Inferior parietal cortex (tissue), 1 donor: ENCODE results near the gene PIK3C2B.
"Not testable (repeated sequence)": the region's sequence is repeated elsewhere in the genome, so short reads cannot be mapped to it uniquely, and the experiment has no call there.

Experiments used
- DNase-seq: peaks from one replicate; pipeline ENCODE4 v3.0.0-alpha.2; 2016; ENCODE audit errors: extremely low spot score

The PIK3C2B gene

DNA sequence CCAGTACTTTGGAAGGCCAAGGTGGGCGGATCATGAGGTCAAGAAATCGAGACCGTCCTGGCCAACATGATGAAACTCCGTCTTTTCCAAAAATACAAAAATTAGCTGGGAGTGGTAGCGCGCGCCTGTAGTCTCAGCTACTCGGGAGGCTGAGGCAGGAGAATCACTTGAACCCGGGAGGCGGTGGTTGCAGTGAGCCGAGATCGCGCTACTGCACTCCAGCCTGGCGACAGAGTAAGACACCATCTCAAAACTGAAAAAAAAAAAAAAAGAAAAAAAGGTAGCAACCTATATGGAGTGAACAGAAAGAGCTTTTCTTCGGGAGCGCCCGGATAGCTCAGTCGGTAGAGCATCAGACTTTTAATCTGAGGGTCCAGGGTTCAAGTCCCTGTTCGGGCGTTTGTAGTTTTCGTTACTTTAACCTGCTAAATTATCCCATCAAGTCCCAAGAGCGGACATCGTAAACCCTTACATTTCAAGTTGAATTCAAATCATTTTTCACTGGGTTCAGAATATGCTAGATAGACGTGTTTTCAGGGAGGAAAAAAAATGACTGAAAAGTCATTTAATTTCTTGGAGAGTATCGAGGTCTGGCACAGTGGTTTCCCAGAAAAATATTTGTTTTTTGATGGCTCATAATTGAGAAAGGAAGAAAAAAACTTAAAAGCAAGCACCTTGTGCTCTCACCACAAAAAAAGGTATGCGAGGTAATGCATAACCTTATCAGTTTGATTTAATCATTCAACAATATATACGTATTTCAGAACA is 11.8 kb upstream of the PIK3C2B start:
- DNase-seq = peak; percentile 94

DNA sequence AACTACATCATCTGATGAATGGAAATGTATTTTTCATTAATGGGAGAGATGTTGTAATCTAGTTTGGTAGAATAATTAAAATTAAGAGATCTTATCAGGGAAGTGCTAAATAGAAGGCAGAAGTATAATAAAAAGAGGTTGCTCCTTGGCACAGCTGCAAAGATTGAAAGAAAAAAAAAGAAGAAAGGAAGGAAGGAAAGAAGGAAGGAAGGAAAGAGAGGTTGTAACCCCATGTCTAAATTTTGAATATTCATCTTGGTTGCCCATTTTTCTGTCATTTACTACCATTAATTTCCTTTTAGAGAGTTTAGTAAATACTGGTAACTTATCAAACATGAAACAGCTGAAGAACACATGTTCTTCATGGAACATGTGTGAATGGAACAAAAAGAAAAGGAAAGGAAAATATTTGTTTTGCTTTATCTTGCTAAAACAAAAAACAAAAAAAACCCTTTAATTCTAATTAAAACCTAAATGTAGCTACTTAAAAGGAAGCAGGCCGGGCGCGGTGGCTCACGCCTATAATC is 11.1 kb upstream of the PIK3C2B start:
- DNase-seq = peak; percentile 38

DNA sequence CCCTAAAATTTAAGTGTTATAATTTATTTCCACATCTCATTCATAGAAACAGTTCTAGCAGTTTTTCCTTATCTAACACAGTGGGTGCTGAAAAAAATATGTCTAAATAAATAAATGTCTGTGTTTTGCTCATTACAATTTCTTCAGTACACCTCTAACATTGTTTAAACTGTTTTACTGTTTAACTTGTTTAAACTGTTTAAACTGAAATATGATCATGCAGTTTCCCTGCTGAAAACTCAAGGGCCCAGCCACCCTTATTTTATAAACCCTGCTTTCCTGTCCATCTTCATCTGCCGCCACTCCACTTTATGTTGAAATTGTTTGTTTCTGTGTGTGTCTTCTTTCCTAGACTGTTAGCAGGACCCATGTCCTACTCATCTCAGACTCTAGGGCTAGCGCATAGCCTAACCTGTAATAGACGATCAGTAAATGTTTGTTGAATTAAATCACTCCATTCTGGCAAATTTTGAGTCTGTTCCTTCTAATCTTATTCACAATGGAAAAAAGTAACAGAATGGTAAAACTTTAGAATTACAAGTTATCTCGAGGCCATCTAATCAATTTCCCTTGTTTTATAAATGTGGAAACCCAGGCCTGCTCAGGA is 9.4 kb upstream of the PIK3C2B start:
- DNase-seq = no peak

- peak; percentile 95 for DNase-seq
Measured at GRCh38 chr1:204503122-204503912, 8.7 kb upstream of the PIK3C2B start.

DNA sequence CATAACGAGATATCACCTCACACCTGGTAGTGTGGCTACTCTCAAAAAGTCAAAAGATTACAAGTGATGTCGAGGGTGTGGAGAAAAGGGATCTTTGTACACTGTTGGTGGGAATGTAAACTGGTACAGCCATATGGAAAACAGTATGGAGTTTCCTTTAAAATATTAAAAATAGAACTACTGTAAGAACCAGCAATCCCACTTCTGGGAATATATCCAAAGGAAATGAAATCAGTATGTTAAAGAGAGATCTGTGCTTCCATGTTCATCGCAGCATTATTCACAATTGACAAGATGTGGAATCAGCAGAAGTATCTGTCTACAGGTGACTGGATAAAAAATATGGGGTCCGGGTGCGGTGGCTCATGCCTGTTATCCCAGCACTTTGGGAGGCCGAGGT is 7.6 kb upstream of the PIK3C2B start:
- no peak for DNase-seq

GRCh38 chr1:204499511-204500468 is 5.2 kb upstream of the PIK3C2B start:
- DNase-seq = no peak

- DNase-seq = no peak
Measured at GRCh38 chr1:204498981-204499380, 4.4 kb upstream of the PIK3C2B start.

GRCh38 chr1:204495777-204496176 is 1.2 kb upstream of the PIK3C2B start:
- no peak for DNase-seq

DNA sequence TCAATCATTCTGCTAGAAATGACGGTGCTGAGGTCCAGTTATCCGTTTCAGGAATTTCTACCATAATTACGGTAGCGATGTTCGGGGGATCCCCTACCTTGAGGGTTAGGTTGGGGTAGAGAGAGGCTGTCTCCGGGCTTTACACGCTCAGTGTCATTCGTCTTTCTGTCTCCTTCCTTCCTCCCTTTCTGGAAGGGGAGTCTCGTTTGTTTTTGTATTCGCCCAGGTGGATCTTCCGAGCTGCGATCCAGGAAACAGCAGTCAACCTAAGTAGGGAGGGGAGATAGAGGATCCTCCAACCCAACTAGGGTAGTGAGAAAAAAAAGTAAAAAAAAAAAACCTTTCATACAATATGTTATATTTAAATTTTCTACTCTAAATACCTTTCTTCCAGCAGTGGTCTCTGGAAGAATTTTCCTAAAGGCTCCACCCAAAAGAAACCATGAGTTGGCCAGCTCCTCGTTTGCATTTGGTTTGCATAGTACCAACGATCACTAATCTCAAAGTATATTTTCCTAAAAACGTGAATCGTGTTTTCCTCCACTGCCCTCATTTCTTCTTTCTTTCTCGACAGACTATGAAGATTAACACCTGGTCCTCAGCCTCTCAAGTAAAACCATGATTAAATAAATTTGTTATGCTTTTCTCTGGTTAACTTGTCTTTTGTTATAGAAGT is 611 bp upstream of the PIK3C2B start:
- no peak for DNase-seq

GRCh38 chr1:204493984-204494280 is 673 bp downstream of the PIK3C2B start:
- no peak for DNase-seq

GRCh38 chr1:204493145-204493983 is 1.2 kb downstream of the PIK3C2B start:
- no peak for DNase-seq

GRCh38 chr1:204491655-204492054 is 3.0 kb downstream of the PIK3C2B start:
- DNase-seq = no peak

- no peak for DNase-seq
Measured at GRCh38 chr1:204487256-204487615, 7.4 kb downstream of the PIK3C2B start.

DNA sequence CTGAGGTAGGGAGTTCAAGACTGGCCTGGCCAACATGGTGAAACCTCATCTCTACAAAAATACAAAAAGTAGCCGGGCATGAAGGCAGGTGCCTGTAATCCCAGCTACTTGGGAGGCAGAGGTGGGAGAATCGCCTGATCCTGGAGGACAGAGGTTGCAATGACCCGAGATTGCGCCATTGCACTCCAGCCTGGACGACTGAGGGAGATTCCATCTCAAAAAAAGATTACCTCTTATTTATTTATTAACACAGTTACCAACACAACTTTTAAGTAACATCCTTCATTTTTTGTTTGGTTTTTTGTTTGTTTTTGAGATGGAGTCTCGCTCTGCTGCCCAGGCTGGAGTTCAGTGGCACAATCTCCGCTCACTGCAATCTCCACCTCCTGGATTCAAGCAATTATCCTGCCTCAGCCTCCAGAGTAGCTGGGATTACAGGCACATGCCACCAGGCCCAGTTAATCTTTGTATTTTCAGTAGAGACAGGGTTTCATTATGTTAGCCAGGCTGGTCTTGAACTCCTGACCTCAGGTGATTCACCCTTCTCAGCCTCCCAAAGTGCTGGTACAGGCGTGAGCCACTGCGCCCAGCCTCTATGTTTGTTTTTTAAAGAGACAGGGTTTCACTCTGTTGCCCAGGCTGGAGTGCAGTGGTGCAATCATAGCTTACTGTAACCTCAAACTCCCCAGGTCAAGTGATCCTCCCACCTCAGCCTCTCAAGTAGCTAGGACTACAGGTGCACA is 7.9 kb downstream of the PIK3C2B start:
- not testable (repeated sequence) for DNase-seq

DNA sequence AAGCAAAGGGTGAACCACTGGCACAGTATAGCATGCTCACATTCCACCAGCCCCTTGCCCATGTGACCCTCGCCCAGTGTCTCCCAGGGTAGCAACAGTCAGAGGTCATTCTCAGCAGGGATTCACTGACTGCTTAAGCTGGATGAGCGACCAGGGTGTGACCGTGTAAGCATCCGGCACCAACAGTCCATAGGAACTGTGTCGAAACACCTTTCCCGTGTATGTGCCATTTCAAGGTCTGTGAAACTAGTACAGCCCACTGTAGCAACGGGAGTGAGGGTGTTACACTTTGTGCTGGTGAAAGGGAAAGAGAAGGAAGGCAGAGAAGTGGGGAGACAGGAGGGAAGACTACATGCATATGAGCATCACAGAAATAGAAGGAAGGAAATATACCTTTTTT is 10.8 kb downstream of the PIK3C2B start:
- no peak for DNase-seq

GRCh38 chr1:204480515-204480914 is 14.1 kb downstream of the PIK3C2B start:
- DNase-seq = no peak

DNA sequence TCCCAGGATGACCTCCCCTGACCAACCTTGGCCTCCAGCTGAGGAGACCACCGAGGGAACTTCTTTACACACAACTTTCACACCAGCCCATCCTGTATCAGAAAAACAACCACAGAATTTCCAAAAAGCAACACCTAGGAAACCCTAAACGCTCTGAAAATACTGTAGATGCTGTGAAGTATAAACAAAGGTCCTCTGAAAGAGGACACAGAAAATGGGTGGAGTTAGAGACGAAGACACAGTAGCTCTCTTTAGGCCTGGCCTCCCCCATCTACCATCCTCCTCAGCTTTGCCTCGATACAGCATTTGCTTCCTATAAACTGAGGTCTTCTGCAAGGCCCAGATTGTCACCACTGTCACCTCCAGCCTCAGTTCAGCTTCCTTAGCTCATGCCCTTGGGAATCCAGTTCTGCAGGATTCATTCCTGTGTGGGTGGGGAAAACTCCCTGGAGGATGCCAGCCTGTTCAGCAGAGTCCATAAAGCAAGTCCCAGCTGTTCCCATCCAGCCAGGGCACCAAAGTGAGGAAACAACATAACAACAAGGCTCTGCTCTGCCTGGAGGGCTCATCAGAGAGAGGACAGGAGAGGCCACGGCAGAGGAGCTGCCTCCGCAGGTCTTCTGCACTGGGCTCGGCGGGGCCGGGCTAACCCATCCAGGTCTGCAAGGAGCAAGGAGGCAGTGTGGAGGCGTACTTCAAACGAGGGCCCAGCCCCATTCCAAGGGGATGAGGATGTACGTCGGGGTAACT is 15.0 kb downstream of the PIK3C2B start:
- no peak for DNase-seq

DNA sequence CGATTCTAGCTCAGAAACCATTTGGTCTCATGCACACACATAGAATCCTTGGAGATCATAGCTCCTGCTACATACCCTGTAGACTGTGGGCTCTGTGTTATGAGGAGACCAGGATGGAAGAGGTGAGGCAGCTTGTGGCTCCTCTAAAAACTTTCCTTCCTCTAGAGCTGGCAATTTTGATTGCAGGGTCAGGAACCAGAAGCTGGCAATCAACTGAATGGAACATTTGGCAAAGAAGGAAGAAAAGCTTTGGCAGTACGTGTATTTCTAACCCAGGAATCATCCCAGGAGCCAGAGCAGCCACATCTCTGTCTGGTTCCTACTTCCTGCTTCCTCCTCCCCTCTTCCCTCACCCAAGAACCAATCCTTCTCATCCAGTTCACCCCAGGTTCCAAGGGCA is 15.7 kb downstream of the PIK3C2B start:
- DNase-seq = no peak
